Right lobe of liver (tissue), 4 donors: Measurements from ENCODE around the gene FLNB.

Experiments used
- CTCF ChIP-seq, 4 donors: fragments of 200-600 bp in 3 of 4; fragments of 450-650 bp in 1 of 4; IDR thresholded peaks; one replicate each; pipeline versions ENCODE4 v1.5.1 to v1.8.0; 2016 to 2022; ENCODE audit warnings: antibody characterized with exemption in 4 of 4, mild to moderate bottlenecking in 2 of 4
- POLR2A ChIP-seq: fragments of 450-650 bp; IDR thresholded peaks from one replicate; pipeline ENCODE4 v1.6.1; 2017; ENCODE audit warnings: antibody characterized with exemption, mild to moderate bottlenecking
- donor health status: DM: no; HTN: no; CAD: no.
- donor health status: DM: no; HTN: no; CAD: no.
- donor health status: DM: no; HTN: yes; CAD: no.

- TF ChIP-seq CTCF (IDR thresholded peaks at IDR 0.05) = no peak
- no peak for TF ChIP-seq POLR2A
Observed at GRCh38 chr3:58066842-58067241, 58.6 kb downstream of the FLNB start.
